NCI-H460 (cell line): ENCODE measurements around the gene PCDHB14. TPM values are rescaled to one million over a fixed set of nuclear protein-coding genes. Genes with fewer than 3 reads are reported as not detected.
"Not testable (repeated sequence)": the region's sequence is repeated elsewhere in the genome, so short reads cannot be mapped to it uniquely, and the experiment has no call there.

Experiments used
- DNase-seq: peaks from one replicate; pipeline ENCODE4 v3.0.0-alpha.2; 2016; ENCODE audit warnings: low read depth; ENCODE audit errors: extremely low read depth
- total RNA-seq: library from RNA; depleted of rRNA; stranded (reverse); fragments of >200 nt; shearing (Covaris generic); gene quantifications from 2 replicates; pipeline ENCODE4 v1.2.3, GENCODE V29; 2014

PCDHB14 gene
- total RNA-seq, 1 experiment from 2014 or later: 2.7 TPM

DNA sequence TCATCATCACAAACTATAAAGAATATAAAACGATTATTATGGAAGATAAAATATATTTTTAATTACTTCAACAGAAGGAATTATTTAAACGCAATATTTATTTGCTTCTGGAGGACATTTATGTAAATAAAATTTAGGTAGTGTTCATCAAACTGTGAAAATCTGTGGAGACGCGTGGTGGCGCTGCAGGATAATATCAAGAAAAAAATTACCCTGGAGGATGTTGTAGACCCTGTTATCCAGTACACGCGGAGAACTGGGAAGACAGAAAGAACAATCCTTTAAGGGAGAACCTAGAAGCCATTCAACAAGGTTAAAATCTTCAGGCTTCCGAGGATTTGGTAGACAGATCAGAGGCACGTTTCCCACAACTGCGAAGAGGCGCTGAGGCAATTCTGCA, 14.7 kb upstream of the PCDHB14 start, which contains the start of gene PCDHB12:
TSS of gene PCDHB12 (plus strand) at position 242 of the 400 bp plus-strand sequence. CDS start 189 bp downstream, outside the sequence.
- peak; percentile 20 for DNase-seq

DNA sequence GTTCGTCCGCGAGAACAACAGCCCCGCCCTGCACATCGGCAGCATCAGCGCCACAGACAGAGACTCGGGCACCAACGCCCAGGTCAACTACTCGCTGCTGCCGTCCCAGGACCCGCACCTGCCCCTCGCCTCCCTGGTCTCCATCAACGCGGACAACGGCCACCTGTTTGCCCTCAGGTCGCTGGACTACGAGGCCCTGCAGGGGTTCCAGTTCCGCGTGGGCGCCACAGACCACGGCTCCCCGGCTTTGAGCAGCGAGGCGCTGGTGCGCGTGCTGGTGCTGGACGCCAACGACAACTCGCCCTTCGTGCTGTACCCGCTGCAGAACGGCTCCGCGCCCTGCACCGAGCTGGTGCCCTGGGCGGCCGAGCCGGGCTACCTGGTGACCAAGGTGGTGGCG, 12.9 kb upstream of the PCDHB14 start:
- DNase-seq: not testable (repeated sequence)

DNA sequence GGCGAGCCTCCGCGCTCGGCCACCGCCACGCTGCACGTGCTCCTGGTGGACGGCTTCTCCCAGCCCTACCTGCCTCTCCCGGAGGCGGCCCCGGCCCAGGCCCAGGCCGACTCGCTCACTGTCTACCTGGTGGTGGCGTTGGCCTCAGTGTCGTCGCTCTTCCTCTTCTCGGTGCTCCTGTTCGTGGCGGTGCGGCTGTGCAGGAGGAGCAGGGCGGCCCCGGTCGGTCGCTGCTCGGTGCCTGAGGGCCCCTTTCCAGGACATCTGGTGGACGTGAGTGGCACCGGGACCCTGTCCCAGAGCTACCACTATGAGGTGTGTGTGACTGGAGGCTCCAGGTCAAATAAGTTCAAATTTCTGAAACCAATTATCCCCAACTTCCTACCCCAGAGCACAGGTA, 12.3 kb upstream of the PCDHB14 start:
- DNase-seq: not testable (repeated sequence)

DNA sequence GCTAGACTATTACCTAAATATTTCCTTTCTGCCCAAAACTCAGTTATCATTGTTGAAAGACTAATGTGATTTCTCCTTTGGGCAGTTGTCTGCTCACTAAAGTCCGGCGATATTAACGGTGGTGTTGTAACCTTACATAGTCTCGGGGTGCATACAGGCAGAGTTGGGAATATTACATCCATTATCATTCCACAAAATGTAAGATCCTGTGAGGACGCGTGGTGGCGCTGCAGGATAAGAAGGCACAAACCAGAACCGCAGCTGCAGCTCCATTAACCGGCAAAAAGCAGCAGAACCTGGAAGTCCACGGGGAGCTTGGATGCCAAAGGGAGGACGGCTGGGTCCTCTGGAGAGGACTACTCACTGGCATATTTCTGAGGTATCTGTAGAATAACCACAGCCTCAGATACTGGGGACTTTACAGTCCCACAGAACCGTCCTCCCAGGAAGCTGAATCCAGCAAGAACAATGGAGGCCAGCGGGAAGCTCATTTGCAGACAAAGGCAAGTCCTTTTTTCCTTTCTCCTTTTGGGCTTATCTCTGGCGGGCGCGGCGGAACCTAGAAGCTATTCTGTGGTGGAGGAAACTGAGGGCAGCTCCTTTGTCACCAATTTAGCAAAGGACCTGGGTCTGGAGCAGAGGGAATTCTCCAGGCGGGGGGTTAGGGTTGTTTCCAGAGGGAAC, 9.3 kb upstream of the PCDHB14 start, which contains the start of gene PCDHB13:
TSS of gene PCDHB13 (plus strand) at position 264 of the 684 bp plus-strand sequence. CDS start at position 469, 205 bp downstream.
- peak; percentile 63 for DNase-seq

DNA sequence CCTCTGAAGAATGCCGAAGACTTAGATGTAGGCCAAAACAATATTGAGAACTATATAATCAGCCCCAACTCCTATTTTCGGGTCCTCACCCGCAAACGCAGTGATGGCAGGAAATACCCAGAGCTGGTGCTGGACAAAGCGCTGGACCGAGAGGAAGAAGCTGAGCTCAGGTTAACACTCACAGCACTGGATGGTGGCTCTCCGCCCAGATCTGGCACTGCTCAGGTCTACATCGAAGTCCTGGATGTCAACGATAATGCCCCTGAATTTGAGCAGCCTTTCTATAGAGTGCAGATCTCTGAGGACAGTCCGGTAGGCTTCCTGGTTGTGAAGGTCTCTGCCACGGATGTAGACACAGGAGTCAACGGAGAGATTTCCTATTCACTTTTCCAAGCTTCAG, 8.6 kb upstream of the PCDHB14 start:
- DNase-seq: not testable (repeated sequence)

DNA sequence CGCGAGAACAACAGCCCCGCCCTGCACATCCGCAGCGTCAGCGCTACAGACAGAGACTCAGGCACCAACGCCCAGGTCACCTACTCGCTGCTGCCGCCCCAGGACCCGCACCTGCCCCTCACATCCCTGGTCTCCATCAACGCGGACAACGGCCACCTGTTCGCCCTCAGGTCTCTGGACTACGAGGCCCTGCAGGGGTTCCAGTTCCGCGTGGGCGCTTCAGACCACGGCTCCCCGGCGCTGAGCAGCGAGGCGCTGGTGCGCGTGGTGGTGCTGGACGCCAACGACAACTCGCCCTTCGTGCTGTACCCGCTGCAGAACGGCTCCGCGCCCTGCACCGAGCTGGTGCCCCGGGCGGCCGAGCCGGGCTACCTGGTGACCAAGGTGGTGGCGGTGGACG, 7.6 kb upstream of the PCDHB14 start:
- DNase-seq: not testable (repeated sequence)

DNA sequence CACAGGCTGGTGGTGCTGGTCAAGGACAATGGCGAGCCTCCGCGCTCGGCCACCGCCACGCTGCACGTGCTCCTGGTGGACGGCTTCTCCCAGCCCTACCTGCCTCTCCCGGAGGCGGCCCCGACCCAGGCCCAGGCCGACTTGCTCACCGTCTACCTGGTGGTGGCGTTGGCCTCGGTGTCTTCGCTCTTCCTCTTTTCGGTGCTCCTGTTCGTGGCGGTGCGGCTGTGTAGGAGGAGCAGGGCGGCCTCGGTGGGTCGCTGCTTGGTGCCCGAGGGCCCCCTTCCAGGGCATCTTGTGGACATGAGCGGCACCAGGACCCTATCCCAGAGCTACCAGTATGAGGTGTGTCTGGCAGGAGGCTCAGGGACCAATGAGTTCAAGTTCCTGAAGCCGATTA, 7.1 kb upstream of the PCDHB14 start:
- DNase-seq: not testable (repeated sequence)

DNA sequence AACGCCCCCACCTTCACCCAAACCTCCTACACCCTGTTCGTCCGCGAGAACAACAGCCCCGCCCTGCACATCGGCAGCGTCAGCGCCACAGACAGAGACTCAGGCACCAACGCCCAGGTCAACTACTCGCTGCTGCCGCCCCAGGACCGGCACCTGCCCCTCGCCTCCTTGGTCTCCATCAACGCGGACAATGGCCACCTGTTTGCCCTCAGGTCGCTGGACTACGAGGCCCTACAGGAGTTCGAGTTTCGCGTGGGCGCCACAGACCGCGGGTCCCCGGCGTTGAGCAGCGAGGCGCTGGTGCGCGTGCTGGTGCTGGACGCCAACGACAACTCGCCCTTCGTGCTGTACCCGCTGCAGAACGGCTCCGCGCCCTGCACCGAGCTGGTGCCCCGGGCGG, 1.7 kb downstream of the PCDHB14 start:
- DNase-seq: not testable (repeated sequence)

DNA sequence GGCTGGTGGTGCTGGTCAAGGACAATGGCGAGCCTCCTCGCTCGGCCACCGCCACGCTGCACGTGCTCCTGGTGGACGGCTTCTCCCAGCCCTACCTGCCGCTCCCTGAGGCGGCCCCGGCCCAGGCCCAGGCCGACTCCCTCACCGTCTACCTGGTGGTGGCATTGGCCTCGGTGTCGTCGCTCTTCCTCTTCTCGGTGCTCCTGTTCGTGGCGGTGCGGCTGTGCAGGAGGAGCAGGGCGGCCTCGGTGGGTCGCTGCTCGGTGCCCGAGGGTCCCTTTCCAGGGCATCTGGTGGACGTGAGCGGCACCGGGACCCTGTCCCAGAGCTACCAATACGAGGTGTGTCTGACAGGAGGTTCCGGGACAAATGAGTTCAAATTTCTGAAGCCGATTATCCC, 2.3 kb downstream of the PCDHB14 start:
- DNase-seq: not testable (repeated sequence)

DNA sequence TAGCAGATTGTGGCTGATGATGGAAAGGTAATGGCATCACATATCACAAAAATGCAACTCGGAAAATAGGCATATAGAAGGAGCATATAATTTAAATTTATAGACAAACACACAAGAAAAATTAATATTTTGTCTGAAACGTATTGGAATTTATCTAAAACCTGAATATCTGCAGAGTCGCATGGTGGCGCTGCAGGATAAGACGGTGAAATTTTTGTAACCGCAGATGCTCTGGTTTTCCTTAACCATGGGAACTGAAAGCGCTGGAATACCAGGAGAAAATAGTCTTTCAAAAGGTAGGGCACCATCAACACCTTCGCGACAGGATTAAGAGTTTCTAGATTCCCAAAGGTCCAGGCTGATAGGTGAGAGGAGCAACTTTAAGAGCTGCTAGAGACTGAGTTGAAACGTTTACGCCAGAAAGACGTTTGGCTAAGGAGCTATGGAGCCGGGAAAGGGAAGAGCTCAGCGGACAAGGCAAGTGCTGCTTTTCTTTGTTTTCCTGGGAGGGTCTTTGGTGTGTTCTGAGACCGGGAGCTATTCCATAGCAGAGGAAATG, 11.0 kb downstream of the PCDHB14 start:
- DNase-seq: no peak

DNA sequence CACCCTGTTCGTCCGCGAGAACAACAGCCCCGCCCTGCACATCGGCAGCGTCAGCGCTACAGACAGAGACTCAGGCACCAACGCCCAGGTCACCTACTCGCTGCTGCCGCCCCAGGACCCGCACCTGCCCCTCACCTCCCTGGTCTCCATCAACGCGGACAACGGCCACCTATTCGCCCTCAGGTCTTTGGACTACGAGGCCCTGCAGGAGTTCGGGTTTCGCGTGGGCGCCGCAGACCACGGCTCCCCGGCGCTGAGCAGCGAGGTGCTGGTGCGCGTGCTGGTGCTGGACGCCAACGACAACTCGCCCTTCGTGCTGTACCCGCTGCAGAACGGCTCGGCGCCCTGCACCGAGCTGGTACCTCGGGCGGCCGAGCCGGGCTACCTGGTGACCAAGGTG, 12.8 kb downstream of the PCDHB14 start:
- not testable (repeated sequence) for DNase-seq

DNA sequence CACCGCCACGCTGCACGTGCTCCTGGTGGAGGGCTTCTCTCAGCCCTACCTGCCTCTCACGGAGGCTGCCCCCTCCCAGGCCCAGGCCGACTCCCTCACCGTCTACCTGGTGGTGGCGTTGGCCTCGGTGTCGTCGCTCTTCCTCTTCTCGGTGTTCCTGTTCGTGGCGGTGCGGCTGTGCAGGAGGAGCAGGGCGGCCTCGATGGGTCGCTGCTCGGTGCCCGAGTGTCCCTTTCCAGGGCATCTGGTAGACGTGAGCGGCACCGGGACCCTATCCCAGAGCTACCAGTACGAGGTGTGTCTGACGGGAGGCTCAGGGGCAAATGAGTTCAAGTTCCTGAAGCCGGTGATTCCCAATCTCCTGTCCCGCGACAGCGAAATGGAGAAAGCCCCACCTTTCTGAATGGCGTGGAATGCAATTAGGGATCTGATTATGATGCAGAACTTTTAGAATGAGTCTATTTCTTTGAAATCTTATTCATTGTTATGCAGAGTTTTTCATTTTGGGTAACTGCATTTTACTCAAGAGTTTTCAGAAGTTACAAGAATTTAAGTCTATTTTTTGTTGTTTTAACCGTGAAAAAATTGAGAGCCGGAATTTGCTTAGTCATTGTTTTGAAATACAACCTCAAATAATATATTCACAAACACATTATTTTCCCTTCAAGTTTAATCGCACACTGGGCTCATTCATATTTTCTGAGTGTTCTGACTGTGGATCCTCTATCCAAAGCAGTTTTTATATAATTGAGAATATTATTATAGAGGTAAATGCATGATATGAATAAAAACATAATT, 13.6 kb downstream of the PCDHB14 start:
- no peak for DNase-seq

DNA sequence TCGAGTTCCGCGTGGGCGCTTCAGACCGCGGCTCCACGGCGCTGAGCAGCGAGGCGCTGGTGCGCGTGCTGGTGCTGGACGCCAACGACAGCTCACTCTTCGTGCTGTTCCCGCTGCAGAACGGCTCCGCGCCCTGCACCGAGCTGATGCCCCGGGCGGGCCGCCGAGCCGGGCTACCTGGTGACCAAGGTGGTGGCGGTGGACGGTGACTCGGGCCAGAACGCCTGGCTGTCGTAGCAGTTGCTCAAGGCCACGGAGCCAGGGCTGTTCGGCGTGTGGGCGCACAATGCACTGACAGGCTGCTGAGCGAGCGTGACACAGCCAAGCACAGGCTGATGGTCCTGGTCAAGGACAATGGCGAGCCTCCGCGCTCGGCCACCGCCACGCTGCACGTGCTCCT, 18.4 kb downstream of the PCDHB14 start:
- DNase-seq: no peak

DNA sequence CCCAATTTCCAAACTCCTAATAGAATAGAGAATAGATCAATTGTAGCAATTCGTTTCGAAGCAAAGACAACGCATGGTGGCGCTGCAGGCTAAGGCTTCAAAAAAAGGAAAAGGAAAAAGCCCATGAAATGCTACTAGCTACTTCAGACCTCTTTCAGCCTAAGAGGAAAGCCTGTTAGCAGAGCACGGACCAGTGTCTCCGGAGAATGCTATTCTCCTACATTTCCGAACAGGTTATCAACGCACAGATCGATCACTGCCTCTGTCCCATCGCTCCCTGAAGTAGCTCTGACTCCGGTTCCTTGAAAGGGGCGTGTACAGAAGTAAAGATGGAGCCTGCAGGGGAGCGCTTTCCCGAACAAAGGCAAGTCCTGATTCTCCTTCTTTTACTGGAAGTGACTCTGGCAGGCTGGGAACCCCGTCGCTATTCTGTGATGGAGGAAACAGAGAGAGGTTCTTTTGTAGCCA, 22.1 kb downstream of the PCDHB14 start, which contains the start of gene PCDHB15:
TSS of gene PCDHB15 (plus strand) at position 146 of the 468 bp plus-strand sequence. CDS start at position 330, 184 bp downstream.
- DNase-seq: no peak

DNA sequence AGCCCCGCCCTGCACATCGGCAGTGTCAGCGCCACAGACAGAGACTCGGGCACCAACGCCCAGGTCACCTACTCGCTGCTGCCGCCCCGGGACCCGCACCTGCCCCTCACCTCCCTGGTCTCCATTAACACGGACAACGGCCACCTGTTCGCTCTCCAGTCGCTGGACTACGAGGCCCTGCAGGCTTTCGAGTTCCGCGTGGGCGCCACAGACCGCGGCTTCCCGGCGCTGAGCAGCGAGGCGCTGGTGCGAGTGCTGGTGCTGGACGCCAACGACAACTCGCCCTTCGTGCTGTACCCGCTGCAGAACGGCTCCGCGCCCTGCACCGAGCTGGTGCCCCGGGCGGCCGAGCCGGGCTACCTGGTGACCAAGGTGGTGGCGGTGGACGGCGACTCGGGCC, 23.8 kb downstream of the PCDHB14 start:
- not testable (repeated sequence) for DNase-seq

DNA sequence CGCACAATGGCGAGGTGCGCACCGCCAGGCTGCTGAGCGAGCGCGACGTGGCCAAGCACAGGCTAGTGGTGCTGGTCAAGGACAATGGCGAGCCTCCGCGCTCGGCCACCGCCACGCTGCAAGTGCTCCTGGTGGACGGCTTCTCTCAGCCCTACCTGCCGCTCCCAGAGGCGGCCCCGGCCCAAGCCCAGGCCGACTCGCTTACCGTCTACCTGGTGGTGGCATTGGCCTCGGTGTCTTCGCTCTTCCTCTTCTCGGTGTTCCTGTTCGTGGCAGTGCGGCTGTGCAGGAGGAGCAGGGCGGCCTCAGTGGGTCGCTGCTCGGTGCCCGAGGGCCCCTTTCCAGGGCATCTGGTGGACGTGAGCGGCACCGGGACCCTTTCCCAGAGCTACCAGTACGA, 24.3 kb downstream of the PCDHB14 start:
- not testable (repeated sequence) for DNase-seq

DNA sequence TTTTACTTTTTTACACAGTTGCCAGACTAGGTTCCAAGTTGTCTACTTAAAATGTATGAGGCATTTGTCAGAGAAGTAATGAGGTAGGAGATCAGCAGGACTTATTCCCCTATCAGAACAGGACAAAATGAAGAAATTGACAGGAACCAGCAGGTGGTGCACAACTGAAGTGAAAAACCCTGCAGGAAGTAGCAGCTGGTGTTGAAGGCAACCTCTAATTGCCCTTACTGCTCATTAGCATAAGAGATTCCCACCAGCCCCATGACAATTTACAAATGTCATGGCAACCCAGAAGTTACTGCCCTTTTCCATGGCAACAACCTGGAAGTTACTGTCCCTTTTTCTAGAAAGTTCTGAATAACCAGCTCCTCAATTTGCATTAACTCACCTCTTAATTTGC, 27.4 kb downstream of the PCDHB14 start:
- no peak for DNase-seq

DNA sequence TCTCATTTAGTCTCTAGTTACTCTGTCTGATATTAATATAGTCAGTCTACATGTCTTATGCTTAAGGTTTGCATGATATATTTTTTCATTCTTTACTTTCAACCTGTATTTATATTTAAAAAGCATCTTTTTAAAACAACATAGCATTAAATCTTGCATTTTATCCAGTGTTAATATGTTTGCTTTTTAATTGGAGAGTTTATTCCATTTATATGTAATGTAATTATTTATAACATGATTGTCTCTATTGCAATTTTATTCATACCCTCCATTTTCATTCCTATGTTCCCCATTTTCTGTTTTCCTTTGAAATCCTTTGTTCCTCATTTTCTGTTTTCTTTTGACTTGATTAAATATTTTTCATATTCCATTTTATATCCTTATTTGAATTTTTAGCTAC, 35.3 kb downstream of the PCDHB14 start:
- DNase-seq: no peak

DNA sequence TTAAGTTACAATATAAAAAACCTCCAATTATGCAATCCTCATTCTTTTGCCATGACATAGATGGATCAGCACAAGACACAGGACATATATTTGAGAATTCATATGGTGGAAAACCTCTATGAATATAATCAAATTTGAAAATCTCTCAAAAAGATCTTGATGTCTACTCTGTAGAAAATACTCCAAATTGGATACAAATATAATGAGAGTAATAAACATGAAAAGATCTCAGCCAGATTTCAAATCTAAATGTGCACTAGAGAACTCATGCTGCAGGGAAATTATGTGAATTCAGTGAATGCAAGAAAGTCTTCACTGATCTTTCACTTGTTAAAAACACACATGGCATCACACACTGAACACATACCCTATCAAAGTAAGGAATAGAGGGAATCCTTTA, 35.8 kb downstream of the PCDHB14 start:
- no peak for DNase-seq

DNA sequence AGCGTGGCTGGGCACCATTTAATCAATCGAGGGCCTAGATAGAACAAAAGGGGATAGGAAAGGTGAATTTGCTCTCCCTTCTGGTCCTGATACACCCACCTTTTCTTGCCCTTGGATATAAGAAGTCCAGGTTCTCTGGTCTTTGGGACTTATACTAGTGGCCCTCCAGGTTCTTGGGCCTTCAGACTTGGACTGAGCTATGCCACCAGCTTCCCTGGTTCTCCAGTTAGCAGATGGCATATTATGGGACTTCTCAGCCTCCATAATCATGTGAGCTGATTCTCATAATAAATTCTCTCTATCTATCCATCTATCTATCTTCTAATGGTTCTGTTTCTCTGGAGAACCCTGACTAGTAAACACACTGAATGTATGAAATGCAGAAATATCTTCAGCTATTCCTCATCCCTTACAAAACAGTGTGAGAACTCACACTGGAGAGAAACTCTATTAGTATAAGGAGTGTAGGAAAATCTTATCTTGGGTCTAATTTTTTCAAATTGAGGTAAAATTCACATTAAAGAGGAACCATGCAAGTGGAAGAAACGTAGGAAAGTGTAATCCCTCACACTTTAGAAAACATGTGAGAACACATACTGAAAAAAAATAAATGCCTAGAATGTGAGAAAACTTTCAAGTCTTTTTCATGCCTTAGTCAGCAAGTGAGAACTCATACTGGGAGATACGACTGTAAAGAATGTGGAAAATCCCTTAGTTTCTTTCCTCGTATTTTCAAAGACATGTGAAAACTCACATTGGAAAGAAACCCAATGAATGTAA, 37.5 kb downstream of the PCDHB14 start:
- DNase-seq: no peak

DNA sequence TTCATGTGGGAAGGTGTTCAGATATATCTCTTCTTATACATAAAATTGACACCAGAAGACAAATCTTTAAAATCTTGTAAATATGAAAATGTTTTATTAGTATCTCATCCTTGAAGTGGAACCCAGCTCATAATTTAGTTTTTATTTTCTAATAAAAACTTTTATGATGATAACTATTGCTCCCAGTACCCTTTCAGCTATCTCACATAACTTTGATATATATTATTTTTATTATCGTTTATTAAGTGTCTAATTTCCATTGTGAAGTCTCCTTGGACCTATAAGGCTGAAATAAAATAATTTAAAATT, 38.0 kb downstream of the PCDHB14 start:
- DNase-seq: no peak
